SK-N-SH (cell line): ENCODE results near the gene PAM16. TPM values are rescaled to one million over a fixed set of nuclear protein-coding genes. Genes with fewer than 3 reads are reported as not detected.

Experiments
- CTCF ChIA-PET: fragments of 300-600, 350-600 bp; formaldehyde crosslinking; extraction: SDS; loops from one replicate; lab custom pipeline; 2021; lab: Yijun Ruan, JAX
- POLR2A ChIA-PET: fragments of 350-600 bp; sonication (Branson Sonifier 250); formaldehyde crosslinking; extraction: SDS; loops from one replicate; lab custom pipeline; 2020; ENCODE audit warnings: antibody characterized with exemption, inconsistent platforms; lab: Yijun Ruan, JAX
- DNase-seq: peaks from one replicate; pipeline ENCODE4 v3.0.0; 2012
- H2AFZ ChIP-seq: fragments of 200-600 bp; sonication (generic); 2 replicates; pipeline ENCODE4 v1.8.1; 2016; ENCODE audit warnings: antibody characterized with exemption, mild to moderate bottlenecking, low read depth
- H3F3A ChIP-seq: fragments of 200-600 bp; sonication (generic); replicated peaks from 2 replicates; pipeline ENCODE3; 2016; ENCODE audit warnings: antibody characterized with exemption, mild to moderate bottlenecking; ENCODE audit not compliant: insufficient read depth
- H3K27ac ChIP-seq, 2 experiments: fragments of 200-500 bp in 1 of 2; fragments of 200-600 bp in 1 of 2; sonication (Bioruptor generic) in 1 of 2; sonication (generic), shearing (Covaris generic) in 1 of 2; 2 replicates each; pipeline versions ENCODE4 v1.5.1 to v1.6.1; 2014 to 2016; ENCODE audit warnings: low read depth in 2 of 2, inconsistent platforms in 1 of 2, low read length in 1 of 2, mild to moderate bottlenecking in 1 of 2, mixed read lengths in 1 of 2
- H3K27me3 ChIP-seq: fragments of 200-600 bp; sonication (generic), shearing (Covaris generic); 2 replicates; pipeline ENCODE4 v1.6.1; 2016; ENCODE audit warnings: mixed run types; ENCODE audit not compliant: insufficient read depth
- H3K36me3 ChIP-seq, 2 experiments: fragments of 200-500 bp in 1 of 2; fragments of 200-600 bp in 1 of 2; sonication (Bioruptor generic) in 1 of 2; sonication (generic) in 1 of 2; replicated peaks in 1 of 2; 2 replicates each; pipeline versions ENCODE3 to v1.5.1; 2014 to 2016; ENCODE audit warnings: low read length in 1 of 2, mild to moderate bottlenecking in 1 of 2; ENCODE audit not compliant: insufficient read depth in 2 of 2, control insufficient read depth in 1 of 2
- H3K4me1 ChIP-seq, 2 experiments: fragments of 200-500 bp in 1 of 2; fragments of 200-600 bp in 1 of 2; sonication (Bioruptor generic) in 1 of 2; sonication (generic), shearing (Covaris generic) in 1 of 2; 2 replicates each; pipeline versions ENCODE4 v1.5.1 to v1.6.1; 2014 to 2016; ENCODE audit warnings: low read depth in 1 of 2, low read length in 1 of 2, mixed run types in 1 of 2; ENCODE audit not compliant: insufficient read depth in 2 of 2, control insufficient read depth in 1 of 2
- H3K4me2 ChIP-seq: fragments of 200-600 bp; sonication (generic), shearing (Covaris generic); 2 replicates; pipeline ENCODE4 v1.6.1; 2017; ENCODE audit warnings: mixed run types
- H3K4me3 ChIP-seq, 2 experiments: fragments of 200-500 bp in 1 of 2; fragments of 200-600 bp in 1 of 2; sonication (Bioruptor generic) in 1 of 2; sonication (generic), shearing (Covaris generic) in 1 of 2; 2 replicates each; pipeline versions ENCODE4 v1.5.1 to v1.8.1; 2014 to 2016; ENCODE audit warnings: low read depth in 2 of 2, inconsistent platforms in 1 of 2, low read length in 1 of 2, mild to moderate bottlenecking in 1 of 2, mixed read lengths in 1 of 2, moderate library complexity in 1 of 2
- H3K79me2 ChIP-seq: fragments of 200-600 bp; sonication (generic); 2 replicates; pipeline ENCODE4 v1.8.1; 2017; ENCODE audit warnings: mild to moderate bottlenecking; ENCODE audit not compliant: insufficient read depth
- H3K9ac ChIP-seq: fragments of 200-600 bp; sonication (generic); 2 replicates; pipeline ENCODE4 v1.6.1; 2017; ENCODE audit warnings: mixed run types
- H3K9me2 ChIP-seq: fragments of 200-600 bp; sonication (generic); 2 replicates; pipeline ENCODE4 v1.6.1; 2017; ENCODE audit warnings: mixed run types
- H3K9me3 ChIP-seq: fragments of 200-600 bp; sonication (generic); 2 replicates; pipeline ENCODE4 v1.6.1; 2017; ENCODE audit warnings: mixed run types, mild to moderate bottlenecking, moderate library complexity
- H4K20me1 ChIP-seq: fragments of 200-600 bp; sonication (generic); 2 replicates; pipeline ENCODE4 v1.6.1; 2017; ENCODE audit warnings: mild to moderate bottlenecking, mixed run types; ENCODE audit not compliant: insufficient read depth
- CTCF ChIP-seq: fragments of 200-600 bp; sonication (generic); IDR thresholded peaks from 2 replicates; pipeline ENCODE4 v1.6.1; 2017; ENCODE audit warnings: antibody characterized with exemption, mild to moderate bottlenecking, moderate library complexity
- EP300 ChIP-seq, 2 experiments: IDR thresholded peaks; 2 replicates each; pipeline versions ENCODE4 v1.4.0 to v1.6.1; 2012; ENCODE audit warnings: borderline replicate concordance in 1 of 2, low read depth in 1 of 2, low read length in 1 of 2
- FOXJ3 ChIP-seq: sonication (generic); formaldehyde crosslinking; IDR thresholded peaks from 2 replicates; pipeline ENCODE4 v1.5.1; 2020; ENCODE audit warnings: mild to moderate bottlenecking, missing genetic modification reagents
- IRF3 ChIP-seq: fragments of 150-350 bp; IDR thresholded peaks from 2 replicates; pipeline ENCODE4 v1.6.1; 2016; ENCODE audit warnings: mild to moderate bottlenecking, low read depth, low read length
- MXI1 ChIP-seq: IDR thresholded peaks from 2 replicates; pipeline ENCODE4 v1.6.1; 2012; ENCODE audit warnings: mild to moderate bottlenecking, low read depth, low read length, improper control_type of control experiment
- NFIC ChIP-seq: IDR thresholded peaks from 2 replicates; pipeline ENCODE4 v1.4.0; 2012; ENCODE audit warnings: borderline replicate concordance
- PBX3 ChIP-seq: IDR thresholded peaks from 2 replicates; pipeline ENCODE4; 2012
- RAD21 ChIP-seq: IDR thresholded peaks from 2 replicates; pipeline ENCODE4 v1.6.1; 2012; ENCODE audit warnings: mild to moderate bottlenecking, low read length
- RCOR1 ChIP-seq: fragments of 150-350 bp; IDR thresholded peaks from 2 replicates; pipeline ENCODE4 v1.6.1; 2017; ENCODE audit warnings: antibody characterized with exemption, low read length
- YY1 ChIP-seq: IDR thresholded peaks from 2 replicates; pipeline ENCODE4 v1.4.0; 2012; ENCODE audit warnings: low read depth, mild to moderate bottlenecking
- ZBTB33 ChIP-seq: IDR thresholded peaks from 2 replicates; pipeline ENCODE4 v1.4.0; 2012; ENCODE audit warnings: low read depth, borderline replicate concordance
- WGBS: methylation state at CpG from one replicate; pipeline ENCODE4 v1.1.6; 2017; ENCODE audit warnings: low lambda C conversion rate; 5-methylcytosine and 5-hydroxymethylcytosine counted together
- polyA plus RNA-seq, 3 experiments: library from polyadenylated mRNA; depleted of rRNA; stranded (reverse); fragments of >200 nt; gene quantifications; 2 replicates each; pipeline ENCODE4 v1.2.3, GENCODE V29; 2012

Gene PAM16
- polyA plus RNA-seq, 1 of the 3 experiments (the other 2 are of a cell fraction), result 96.4 TPM

GRCh38 chr16:4361033-4361943 is 10.2 kb upstream of the PAM16 start:
- no peak overlapping the region for H3K4me3 ChIP-seq
- no peaks in the 10 kb centered on the region for H3K9me2 ChIP-seq
- H2AFZ ChIP-seq, result no peak overlapping the region
- H3K9ac ChIP-seq, result no peak overlapping the region
- H3K36me3 ChIP-seq, result peaks cover 0 to 2% of the 10 kb centered on the region in 2 experiments
- H3F3A ChIP-seq, result peaks cover 6% of the 10 kb centered on the region
- CTCF ChIA-PET, result interaction anchor here (1.0 to 5.6 kb wide), 6 partner anchors 20 to 108 kb away, joined by 3 to 299 read pairs (median 26); no protein-coding TSS in a partner anchor
- no peaks in the 10 kb centered on the region for H3K79me2 ChIP-seq
- DNase-seq, result no peak
- H3K27me3 ChIP-seq, result no peaks in the 10 kb centered on the region
- H4K20me1 ChIP-seq, result no peaks in the 10 kb centered on the region
- TF ChIP-seq NFIC (no peak), EP300 (IDR thresholded peaks at IDR 0.05; ENCODE audit: borderline replicate concordance in 1 of 2, low read depth in 1 of 2, low read length in 1 of 2) (no peak)
- H3K4me2 ChIP-seq, result no peak overlapping the region
- 95% methylated on average over 14 of the region's 28 CpGs for WGBS
- H3K9me3 ChIP-seq, result no peaks in the 10 kb centered on the region
- H3K27ac ChIP-seq, result no peak overlapping the region
- POLR2A ChIA-PET, result interaction anchor here (0.7 to 1.2 kb wide), 2 partner anchors 31 to 49 kb away, joined by 3 to 4 read pairs; no protein-coding TSS in a partner anchor
- peaks cover 0 to 10% of the 10 kb centered on the region in 2 experiments; a peak in 1 of 4 replicates for H3K4me1 ChIP-seq

- Histone ChIP-seq H3K9me3 (no peaks in the 10 kb centered on the region), H3F3A (peaks cover 6% of the 10 kb centered on the region), H3K79me2 (no peaks in the 10 kb centered on the region), H3K4me2 (no peak overlapping the region), H3K4me3 (no peak overlapping the region), H3K4me1 (peaks cover 0 to 10% of the 10 kb centered on the region in 2 experiments; a peak in 1 of 4 replicates), H3K27ac (no peak overlapping the region), H4K20me1 (no peaks in the 10 kb centered on the region), H2AFZ (no peak overlapping the region), H3K27me3 (no peaks in the 10 kb centered on the region), H3K9me2 (no peaks in the 10 kb centered on the region), H3K36me3 (peaks cover 0 to 2% of the 10 kb centered on the region in 2 experiments), H3K9ac (no peak overlapping the region)
- DNase-seq, result peak; percentile 81
- ChIA-PET CTCF (interaction anchor here (1.4 to 5.6 kb wide), 6 partner anchors 11 to 107 kb away, joined by 4 to 299 read pairs (median 32); no protein-coding TSS in a partner anchor), POLR2A (no interaction called here)
- WGBS, result 81% methylated on average over 11 of the region's 11 CpGs
- TF ChIP-seq PBX3 (no peak), IRF3 (no peak), RAD21 (no peak), ZBTB33 (no peak), RCOR1 (no peak), FOXJ3 (CRISPR knock-in tag) (no peak), MXI1 (no peak), YY1 (no peak), CTCF (no peak)
These were observed 9.5 kb upstream of the PAM16 start for GRCh38 chr16:4360538-4361021.
